GM12865 (cell line): ENCODE results near the gene TEPSIN.

Source experiments
- DNase-seq: peaks from one replicate; pipeline ENCODE4 v3.0.0; 2010; ENCODE audit warnings: low read depth
- H3K4me3 ChIP-seq: 2 replicates; pipeline ENCODE4 v1.5.1; 2011; ENCODE audit warnings: mild to moderate bottlenecking, low read depth, low read length, control low read depth
- CTCF ChIP-seq: IDR thresholded peaks from 2 replicates; pipeline ENCODE4 v1.5.1; 2011; ENCODE audit warnings: low read length, control low read depth, low read depth, inconsistent platforms; ENCODE audit not compliant: insufficient read depth; ENCODE audit errors: missing control alignments

The TEPSIN gene

GRCh38 chr17:81189670-81190530, 49.0 kb downstream of the TEPSIN start:
- no peak for TF ChIP-seq CTCF
- no peak for DNase-seq
- no peak overlapping the region for H3K4me3 ChIP-seq

GRCh38 chr17:81189016-81189415, 49.8 kb downstream of the TEPSIN start:
- no peak for DNase-seq
- no peak for TF ChIP-seq CTCF
- H3K4me3 ChIP-seq = no peak overlapping the region

- no peak for TF ChIP-seq CTCF
- DNase-seq = no peak
- H3K4me3 ChIP-seq = no peak overlapping the region
Observed at GRCh38 chr17:81188491-81188840, 50.4 kb downstream of the TEPSIN start.

GRCh38 chr17:81187586-81188490, 51.0 kb downstream of the TEPSIN start:
- TF ChIP-seq CTCF = no peak
- no peak overlapping the region for H3K4me3 ChIP-seq
- DNase-seq = no peak

- TF ChIP-seq CTCF = no peak
- DNase-seq = no peak
- H3K4me3 ChIP-seq = no peak overlapping the region
Observed at GRCh38 chr17:81187120-81187519, 51.7 kb downstream of the TEPSIN start.

GRCh38 chr17:81186203-81186602, 52.7 kb downstream of the TEPSIN start:
- no peak for DNase-seq
- no peak overlapping the region for H3K4me3 ChIP-seq
- TF ChIP-seq CTCF = no peak
